ENCODE measurements around the gene TNS3.

Gene TNS3

DNA sequence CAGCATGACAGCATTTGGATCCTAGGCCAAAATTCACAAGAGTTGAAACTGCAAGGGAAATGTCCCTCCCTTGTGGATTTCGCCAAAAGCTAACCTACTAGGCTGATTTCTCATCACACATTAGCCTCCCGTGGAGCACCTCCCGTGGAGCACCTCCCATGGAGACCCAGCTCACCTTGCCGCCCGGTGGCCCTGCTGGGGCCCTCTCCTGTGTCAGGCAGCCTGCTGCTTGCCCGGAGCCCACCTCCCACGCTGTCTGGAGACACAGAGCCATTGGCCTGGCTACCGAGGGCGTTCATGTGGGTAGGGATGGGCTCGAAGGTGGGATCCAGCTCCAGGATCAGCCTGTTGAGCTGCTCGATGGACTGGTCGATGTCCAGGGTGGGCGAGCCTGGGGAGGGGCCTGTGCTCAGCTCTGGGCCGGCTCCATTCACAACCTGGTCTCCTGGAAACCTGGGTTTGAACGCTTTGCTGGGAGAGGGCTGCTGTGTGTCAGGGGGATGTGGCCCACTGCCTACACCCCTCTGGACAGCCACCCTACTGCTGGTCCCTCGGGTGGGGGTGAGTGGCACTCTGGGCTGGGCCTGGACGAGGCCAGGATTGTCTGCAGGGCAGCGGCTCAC, 213.6 kb downstream of the TNS3 start:
- DNase-seq (ENCODE audit: low read depth) = no peak

DNA sequence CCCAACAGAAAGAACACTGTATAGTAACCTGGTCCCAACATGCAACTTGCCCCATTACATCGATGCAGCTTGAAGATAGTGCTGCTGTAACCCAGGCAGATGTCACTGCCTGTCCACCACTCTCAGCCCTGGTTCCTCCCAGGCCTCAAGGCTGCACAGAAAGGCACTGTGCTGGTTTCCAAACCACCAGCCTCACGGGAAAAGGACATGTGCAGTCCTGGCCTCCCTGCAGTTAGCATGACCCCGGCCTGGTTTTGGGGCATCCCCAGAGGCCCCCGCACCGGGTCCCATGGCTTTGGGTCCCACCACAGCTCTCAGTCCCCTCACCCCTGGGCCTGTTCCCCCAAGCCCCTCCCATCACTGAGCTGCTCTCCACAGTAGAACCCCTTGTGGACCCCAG, 214.5 kb downstream of the TNS3 start:
- DNase-seq (ENCODE audit: low read depth) = no peak

DNA sequence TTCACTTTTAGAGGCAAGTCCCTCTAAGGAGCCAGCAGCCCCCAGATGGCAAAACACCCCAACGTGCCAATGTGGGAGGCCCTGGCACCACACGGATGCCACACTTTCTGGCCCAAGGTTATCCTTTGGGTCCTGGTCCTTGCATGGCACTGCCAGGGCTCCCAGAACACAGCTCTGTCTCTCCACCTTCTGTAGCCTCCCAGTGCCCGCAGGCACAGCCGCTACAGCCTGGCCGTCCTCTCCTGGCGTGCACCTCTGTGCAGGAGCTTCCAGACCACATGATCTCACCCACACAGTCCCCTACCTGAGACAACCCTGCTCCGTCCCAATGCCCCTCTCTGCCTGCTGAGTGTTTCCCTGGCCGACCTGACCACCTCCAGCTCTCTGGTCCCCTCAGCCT, 215.0 kb downstream of the TNS3 start:
- DNase-seq (ENCODE audit: low read depth) = no peak

DNA sequence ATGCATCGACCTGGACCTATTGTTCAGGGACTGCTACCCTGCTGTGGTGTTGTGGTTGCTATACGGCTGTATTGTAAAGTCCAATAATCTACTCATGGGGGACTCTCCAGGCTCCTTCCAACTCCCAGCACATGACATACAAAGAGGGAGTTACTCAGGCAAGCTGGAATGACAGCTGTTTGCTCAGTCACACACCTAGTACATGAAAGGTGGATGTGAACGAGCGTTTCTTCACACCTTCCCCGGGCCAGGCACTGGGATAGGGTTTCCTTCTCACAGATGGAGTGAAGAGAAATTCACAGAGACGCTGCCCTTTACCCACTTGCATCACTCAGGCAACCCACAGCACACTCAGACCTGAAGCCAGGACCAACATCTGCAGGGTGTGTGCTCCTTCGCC, 215.7 kb downstream of the TNS3 start:
- DNase-seq (ENCODE audit: low read depth) = no peak

DNA sequence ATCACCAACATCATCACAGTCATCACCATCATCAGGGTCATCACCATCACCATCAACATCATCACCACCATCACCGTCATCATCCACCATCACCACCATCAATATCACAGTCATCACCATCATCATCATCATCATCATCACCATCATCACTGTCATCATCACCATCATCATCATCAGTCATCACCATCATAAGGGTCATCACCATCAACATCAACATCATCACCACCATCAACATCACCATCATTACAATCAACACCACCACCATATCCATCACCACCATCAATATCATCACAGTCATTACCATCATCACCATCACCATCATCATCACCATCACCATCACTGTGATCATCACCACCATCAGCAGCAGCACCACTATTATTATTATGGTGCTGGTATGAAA, 218.9 kb downstream of the TNS3 start:
- DNase-seq (ENCODE audit: low read depth) = no peak

DNA sequence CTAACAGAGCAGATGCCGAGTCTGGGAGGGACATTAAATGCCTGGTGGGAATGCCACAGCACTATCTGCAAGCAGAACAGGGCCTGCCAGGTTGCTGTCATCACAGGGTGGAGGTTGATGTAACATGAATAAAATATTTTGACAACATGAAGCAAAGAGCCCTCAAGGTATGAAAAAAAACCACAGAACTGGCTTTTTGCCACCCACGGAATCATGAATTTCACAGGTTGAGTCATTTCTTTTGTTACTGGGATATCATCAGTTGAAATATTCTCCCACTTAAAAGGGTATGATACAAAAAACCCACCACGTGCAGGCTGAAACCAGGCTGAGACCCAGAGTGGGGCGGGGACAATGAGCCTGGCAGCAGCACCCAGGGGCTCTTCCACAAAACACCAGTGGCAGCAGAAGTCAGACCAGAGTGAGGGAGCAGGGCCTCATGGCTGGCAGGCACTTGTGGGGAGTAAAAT, 220.1 kb downstream of the TNS3 start:
- DNase-seq (ENCODE audit: low read depth) = peak; percentile 89

DNA sequence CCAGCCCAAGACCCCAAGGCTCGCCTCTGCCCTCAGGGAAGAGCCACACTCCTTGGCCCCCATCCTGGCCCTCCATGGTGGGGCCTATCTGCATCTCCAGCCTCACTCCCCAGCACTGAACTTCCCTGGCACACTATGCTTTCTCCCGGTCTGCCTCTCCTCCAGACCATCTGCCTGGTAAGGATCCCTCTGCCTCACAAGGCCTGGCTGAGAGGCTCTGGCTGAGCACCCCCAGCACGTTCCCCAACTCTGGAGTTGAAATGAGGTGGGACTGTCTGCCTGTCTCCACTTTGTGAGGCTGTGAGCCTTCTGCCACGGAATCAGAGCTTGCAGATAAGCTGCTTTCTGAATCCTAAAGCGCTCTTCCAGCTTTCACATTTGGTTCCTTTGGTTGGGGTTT, 220.7 kb downstream of the TNS3 start:
- DNase-seq (ENCODE audit: low read depth) = no peak

DNA sequence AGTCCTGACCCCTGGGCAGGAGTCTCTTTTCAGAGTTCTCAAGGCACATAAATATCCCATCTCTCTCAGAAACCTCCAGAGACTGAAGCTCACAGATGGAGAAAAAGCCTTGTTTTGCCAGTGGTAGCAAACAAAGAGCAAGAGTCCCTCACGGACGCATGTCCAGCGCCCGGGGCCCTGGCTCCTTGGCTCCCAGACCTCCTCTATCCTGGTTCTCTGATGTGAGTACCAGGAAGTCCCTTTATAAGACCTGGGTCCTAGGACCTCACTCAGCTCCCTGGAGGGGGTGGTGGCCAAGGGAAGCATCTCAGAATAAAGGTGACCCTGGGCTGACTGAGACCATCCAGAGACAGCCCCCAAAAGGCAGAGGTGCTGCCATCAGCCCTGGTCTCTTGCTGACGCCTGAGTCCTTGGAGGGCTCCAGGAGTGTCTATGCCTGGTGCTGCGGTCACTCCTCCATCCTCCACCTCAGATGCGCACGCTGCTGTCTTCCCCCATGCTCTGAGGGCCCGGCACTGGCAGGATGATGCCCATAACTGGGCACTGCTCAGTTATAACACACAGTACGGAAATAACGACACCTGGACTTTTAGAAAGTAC, 221.5 kb downstream of the TNS3 start:
- DNase-seq (ENCODE audit: low read depth) = no peak

DNA sequence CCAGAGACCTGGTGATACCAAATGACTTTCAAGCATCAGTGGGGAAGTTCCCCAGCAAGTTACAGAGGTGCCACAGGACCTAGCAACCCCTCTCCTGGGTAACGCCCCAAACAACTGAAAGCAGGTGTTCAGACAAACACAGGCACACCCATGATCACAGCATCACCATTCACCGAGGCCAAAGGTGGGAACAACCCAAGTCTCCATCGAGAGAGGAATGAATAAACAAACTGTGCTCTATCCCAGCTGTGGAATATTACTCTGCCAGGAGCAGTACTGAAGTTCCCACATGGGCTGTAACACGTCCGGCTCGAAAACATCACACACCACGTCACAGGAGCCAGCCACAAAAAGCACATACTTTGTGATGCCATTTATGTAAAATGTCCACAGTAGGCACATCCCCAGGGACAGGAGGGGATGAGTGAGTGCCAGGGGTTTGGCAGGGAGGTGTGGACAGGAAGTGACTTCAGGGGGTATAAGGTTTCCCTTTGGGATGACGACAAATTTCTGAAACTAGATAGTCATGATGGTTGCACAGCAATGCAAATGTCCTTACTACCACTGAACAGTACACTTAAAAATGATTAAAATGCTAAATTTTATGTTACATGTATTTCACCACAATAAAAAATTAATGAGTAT, 222.8 kb downstream of the TNS3 start:
- no peak for DNase-seq (ENCODE audit: low read depth)

DNA sequence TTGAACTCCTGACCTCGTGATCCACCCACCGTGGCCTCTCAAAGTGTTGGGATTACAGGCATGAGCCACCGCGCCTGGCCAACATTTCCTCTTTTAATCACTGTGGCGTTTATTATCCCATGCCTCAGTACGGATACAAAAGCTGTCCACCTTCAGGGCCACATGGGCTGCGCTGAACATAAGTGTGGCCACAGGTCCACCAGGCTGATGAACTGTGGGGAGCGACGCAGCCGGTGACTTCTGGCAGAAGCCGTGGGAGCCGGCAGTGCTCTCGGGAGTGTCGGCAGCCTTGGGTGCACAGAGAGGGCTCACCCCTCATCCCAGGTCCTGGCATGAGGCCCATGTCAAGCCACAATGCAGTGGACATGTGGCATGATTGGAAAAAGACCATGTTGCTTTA, 223.6 kb downstream of the TNS3 start:
- DNase-seq (ENCODE audit: low read depth) = no peak

DNA sequence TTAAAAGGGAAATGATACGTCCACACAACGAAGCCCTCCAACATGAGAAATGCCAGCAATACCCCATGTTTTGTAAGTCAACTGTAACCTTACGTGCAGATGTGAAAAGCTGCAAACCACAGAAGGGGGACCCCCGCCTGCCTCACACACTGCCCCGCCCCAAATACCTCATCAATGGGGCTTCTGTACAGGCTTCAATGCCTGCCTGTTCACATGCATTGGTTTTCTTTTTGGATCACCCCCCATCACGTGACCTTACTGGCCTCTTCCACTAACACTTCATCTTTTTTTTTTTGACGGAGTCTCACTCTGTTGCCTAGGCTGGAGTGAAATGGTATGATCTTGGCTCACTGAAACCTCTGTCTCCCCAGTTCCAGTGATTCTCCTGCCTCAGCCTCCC, 224.0 kb downstream of the TNS3 start:
- DNase-seq (ENCODE audit: low read depth) = no peak

DNA sequence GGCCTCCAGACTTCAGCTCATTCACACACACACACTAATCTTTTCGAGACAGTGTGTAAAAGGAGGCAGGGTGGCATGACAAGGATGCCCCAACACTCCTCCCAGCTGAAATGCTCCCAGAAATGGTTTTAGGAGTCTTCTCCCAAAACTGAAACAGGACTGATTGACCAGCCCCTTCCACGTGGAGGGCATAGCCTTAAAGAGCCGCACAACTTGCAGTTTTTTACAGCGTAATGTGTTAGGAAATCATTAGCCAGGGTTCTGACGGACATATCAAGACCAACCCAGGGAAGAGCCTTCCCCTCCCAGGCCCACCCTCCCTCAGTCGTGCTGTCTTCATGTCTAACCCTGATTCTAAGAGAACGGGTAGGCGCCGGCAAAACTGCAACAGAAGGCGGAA, 224.6 kb downstream of the TNS3 start:
- no peak for DNase-seq (ENCODE audit: low read depth)

DNA sequence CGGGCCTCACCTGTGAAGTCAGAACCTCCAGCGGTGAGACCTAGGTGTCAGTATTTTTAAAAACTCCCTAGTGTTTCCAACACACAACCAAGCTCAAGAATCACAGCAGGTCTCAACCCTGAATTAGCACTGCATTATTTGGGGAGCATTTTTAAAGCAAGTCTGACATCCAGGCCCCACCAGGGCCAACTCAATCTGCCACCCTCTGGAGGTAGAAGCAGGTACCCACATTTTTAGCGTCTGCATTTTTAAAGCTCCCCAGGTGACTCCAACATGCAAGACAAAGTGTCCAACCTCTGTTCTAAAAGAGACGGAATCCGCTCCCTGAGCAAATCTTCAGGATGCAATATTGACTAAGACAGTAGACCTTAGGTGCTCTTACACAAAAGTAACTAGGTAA, 225.7 kb downstream of the TNS3 start:
- no peak for DNase-seq (ENCODE audit: low read depth)

DNA sequence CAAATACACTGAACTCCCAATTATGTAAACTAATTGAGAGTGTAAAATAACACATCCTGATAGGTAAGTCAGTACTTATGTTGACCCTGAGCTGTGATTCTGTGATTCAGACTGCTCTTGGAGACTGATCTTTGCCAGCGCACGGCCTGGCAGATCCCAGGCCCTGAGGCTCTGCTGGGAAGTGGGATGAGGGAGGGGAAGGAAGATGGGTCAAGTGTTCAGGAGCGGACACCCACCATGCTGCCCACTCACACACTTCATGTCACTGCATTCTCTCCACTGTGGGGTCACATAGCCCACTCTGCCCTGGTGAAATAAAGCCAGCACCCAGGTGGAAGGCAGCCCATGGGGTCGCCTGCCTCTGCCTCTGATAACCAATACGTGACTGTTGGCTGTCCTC, 226.2 kb downstream of the TNS3 start:
- DNase-seq (ENCODE audit: low read depth) = no peak

DNA sequence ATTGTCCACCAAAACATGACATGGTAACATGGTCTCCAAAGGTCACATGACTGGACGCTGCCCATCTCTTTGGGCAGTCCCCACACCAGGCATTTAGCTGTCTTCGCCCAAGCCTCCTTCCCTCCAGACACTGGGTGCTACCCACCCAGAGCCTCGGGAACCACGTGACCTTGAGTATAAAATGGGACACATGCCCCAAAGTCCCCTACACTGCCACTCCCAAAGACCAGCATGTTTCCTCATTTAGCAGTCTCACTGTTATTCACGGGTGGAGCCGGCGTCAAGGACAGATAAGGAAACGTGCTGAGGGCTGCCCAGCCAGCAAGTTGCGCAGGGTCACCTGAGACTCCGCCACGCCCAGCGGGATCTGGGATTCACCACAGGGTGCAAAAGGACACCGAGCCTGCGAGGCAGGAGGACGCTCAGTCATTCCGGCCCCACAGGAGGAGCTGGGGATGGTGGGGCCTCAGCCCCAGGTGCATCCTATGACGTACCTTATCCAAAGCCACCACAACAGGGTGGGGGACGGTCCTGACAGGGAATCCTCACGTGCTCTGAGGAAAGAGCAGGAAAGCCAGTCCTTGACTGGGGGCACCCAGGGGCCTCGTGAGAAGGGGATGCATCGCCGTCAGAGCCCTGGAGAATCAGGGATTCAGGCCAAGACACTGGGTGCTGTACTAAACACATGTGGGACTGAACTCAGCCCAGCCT, 226.9 kb downstream of the TNS3 start:
- no peak for DNase-seq (ENCODE audit: low read depth)

DNA sequence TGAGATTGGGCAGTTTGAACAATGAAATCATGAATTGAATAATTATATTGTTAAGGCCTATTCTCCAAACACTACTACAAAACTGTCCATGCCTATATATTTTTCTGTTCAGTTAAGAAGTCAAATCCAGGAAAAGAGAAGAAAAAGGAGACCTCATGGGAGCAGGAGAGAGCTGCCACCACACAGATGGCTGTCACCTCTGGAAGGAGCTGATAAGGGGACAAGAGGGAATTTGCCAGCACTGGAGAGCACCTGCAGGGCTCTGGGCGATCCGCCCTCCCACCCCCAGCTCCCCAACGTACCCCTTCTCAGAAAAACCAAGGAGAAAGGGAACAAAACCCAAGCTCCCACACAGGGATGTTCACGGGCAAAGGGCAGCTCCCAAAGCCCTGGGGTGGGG, 227.8 kb downstream of the TNS3 start:
- no peak for DNase-seq (ENCODE audit: low read depth)

DNA sequence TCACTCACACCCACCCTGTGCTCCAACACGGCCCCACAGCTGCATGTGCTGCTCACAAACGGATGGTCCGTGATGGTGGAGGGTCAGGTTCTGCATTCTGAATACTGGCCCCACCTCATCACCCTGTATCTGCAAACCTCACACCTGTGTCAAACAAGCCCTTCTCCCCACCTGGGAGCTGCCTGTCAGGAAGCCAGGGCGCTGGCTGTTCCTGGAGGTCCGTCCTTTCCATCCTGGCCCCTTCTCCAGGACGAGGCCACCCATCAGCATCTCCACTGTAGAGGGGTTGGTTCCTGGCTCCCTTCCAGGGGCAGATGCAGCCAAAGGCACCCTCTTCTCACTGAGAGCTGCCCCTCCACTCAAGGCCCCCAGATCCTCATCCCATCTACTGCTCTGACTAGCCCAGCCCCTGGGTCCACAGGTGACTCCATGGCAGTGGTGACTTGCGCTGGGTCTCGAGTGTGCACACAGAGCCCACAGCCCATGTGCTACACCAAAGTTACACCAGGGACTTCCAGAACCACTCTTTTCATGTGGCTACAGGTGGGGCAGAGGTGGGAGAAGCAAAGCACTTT, 229.4 kb downstream of the TNS3 start:
- DNase-seq (ENCODE audit: low read depth) = no peak

DNA sequence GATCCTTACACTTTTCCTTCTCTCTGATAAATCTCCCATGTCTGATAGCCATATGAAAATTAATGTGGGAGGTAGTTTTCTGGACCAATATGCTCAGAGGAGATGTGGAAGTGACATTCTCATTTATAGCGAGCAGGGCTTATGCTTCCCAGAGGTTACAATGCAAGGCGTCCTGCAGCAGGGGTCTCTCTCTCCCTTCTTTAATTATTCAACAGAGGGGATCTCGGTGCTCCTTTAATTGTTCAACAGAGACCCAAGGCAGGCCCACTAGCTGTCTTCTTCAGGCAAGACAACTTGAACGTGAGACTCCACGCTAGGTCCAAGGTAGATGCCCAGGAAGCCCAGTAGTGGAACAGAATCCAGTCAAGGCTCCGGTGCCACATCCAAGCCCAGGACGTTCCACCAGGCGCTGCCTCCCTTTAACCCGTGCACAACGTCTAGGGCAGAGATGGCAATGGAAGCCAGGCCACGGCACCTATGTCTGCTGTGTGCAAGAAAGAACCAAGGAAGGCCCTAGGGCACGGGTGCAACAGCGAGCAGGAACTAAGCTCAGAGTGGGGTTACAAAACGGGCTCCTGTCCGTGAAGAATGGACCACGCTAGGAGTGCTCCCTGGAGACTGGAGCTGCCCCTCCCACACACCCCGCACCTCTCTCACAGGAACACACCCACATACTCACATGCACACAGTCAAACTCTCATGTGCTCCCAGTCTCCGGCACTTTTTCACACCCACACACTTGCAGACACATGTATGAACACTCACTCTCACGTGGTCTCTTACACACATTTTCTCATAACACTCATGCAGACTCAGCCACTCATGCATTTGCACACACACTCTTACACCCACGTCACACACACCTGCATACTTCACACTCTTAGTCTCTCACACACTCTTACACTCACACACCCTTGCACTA, 230.4 kb downstream of the TNS3 start:
- DNase-seq (ENCODE audit: low read depth) = no peak

DNA sequence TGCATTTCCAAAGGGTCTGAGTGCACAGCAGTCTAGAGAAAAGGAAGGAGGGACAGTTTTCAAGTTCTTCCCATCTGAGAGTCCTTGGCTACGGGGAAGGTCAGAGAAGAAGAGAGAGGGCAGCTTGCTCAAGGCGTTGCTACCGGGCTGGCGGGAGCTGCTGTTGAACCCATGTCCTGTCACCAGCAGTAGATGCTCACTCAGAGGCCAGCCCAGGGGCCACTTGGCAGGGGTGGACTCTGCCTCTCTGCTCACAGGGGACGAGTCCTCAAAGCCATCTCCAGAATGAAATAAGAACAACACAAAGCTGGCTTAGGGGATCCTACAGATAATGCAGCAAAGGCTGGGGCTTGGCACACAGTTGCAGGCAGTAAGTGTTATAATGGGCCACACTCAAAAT, 231.5 kb downstream of the TNS3 start:
- no peak for DNase-seq (ENCODE audit: low read depth)

DNA sequence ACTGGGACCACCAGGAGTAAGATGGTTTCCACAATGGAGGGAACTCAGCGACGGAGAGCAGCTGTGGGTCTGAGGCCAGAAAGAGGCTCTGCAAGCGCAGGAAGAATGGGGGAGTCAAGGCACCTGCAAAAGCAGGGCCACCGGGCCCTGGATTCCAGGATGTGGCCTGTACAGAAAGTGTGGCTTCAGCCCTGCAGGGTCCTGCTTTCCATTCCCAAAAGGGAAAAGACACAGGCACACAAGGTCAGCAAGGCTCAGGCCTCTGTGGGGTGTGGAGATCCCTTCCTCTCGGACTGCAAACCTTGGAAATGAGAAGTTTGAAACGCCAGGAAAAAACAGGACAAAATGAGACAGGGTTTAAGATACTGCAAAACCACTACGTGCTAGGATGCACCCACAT, 232.5 kb downstream of the TNS3 start:
- DNase-seq (ENCODE audit: low read depth) = no peak

DNA sequence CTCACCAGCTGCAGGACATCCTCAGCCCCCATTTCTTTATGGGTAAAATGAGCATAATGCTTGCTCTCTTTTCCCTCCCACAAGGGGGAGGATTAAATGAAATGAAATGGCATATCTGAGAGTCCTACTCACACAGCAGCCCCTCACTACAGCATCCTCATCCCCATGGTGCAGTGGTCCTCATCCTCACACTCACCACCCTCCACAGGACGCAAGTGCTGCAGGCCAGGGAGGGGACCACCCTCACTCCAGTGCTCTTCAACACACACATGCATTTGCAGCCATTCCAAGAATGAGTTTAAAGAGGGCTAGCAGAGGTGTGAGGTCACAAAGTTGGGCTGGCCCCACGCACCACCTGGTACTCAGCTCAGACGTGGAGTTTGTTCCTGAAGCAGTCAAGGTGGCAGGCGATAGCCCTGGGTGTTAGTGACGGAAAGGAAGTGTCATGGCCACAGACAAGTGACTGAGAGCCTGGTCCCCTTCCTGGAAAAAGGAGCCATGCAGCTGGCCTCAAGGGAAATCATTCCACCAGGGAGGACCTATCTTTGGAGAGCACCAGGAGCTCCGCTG, 234.0 kb downstream of the TNS3 start:
- no peak for DNase-seq (ENCODE audit: low read depth)

Measured in iris pigment epithelial cell (primary cell).